NCI-H2196 (cell line): ENCODE measurements around the gene MAP3K10.
"Not testable (repeated sequence)": the region's sequence is repeated elsewhere in the genome, so short reads cannot be mapped to it uniquely, and the experiment has no call there.

Experiments
- DNase-seq: peaks from one replicate; lab custom pipeline; 2025; ENCODE audit not compliant: unreplicated experiment; lab: John Stamatoyannopoulos, UW

The MAP3K10 gene

DNA sequence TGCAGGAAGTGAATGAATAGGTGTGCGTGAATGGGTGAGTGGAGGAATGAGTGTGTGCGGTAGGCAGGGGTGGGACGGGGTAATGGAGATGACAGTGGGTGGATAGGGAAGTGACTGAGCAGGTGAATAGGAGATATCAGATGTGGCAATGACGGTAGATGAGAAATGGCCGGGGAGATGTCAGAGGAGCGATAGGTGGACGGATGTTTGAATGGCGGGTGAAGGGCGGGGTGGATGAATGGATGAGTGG is 25.5 kb downstream of the MAP3K10 start:
- DNase-seq: no peak

DNA sequence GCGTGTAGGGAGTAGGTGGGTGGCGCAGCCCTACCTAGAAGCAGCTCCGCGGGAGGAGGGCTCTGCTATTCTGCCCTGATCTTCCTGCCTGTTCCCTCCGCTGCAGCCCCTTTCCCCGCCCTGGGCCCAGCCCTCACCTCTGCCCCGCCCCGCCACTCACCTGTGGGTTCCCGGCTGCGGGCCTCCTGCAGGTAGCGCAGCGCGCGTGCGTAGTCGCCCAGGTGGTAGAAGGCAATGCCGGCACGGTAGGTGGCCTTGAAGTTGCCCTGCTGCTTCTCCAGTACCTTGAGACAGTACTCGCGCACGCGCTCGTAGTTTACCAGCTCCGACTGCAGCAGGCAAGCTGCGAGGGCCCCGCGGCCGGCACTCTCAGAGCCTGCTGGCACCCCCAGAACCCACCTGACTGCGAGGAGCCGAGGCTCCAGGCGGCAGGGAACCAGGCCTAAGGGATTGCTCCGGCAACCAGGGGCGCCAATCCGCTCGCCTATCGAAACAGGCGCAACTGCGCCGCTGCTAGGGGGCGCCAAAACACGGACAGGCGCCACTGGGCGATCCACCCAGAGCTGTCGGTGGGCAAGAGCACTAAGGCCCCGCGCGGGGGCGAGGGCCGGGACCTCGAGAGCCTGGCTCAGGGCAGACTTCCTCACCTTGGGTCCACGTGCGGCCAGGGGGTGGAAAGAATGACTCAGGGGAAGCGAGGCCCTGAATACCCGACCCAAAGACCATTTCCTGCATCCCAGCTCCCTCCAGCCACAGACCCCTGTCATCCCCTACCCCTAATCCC is 26.0 kb downstream of the MAP3K10 start:
- peak; percentile 79 for DNase-seq

DNA sequence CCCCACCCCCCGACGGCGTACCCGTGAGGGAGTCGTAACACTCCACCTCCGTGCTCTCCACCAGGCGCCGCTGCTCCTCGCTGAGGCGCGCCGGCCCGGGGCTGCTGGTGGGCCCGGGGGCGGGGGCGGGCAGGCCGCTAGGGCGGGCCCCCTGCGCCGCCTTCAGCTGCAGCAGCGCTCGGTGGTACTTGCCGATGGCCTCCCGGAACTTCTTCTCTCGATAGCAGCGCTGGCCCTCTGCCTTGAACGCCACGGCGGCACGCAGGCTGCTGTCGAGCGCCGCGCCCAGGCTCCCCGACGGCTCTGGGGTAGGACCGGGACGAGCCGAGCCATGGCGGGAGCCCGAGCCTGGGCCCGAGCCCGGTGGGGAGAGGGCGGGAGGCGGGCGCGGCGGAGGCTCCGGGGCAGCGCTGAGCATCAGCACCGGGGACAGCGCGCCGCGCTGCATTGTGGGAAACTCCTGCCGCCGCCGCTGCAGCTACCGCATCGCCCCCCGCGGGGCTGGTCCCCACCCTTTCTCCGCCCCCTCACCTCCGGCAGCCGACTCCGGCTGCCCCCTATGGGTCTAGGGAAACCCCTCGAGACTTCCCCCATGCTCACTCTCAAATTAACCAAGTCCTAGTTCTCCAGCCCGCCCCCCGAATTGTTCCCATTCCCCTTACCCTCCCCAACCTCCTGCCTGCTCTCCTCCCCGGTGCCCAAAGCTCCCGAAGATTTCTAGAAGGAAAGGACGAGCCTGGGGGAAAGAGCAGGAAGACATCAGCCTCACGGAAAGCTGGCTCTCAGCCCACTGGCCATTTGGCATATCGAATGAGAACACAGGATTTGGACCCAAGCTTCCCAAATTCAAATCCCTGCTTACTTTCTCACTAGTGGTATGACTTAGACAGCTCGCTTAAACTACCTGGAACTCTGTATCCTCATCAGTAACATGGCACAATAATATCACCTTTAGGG is 27.0 kb downstream of the MAP3K10 start, which contains the start of gene TTC9B:
TSS of gene TTC9B (minus strand) at position 451 of the 957 bp plus-strand sequence. CDS start at position 448, 3 bp downstream.
- DNase-seq: no peak

DNA sequence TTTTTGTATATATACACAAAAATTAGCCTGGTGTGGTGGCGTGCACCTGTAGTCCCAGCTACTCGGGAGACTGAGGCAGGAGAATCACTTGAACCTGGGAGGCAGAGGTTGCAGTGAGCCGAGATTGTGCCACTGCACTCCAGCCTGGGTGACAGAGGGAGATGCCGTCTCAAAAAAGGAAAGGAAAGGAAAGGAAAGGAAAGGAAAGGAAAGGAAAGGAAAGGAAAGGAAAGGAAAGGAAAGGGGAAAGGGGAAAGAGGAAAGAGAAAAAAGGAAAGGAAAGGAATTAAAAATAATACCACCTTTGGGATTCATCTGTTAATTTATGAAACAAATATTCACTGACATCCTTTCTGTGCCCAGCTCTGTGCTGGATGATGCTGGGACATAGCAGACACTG is 27.8 kb downstream of the MAP3K10 start:
- DNase-seq: not testable (repeated sequence)

DNA sequence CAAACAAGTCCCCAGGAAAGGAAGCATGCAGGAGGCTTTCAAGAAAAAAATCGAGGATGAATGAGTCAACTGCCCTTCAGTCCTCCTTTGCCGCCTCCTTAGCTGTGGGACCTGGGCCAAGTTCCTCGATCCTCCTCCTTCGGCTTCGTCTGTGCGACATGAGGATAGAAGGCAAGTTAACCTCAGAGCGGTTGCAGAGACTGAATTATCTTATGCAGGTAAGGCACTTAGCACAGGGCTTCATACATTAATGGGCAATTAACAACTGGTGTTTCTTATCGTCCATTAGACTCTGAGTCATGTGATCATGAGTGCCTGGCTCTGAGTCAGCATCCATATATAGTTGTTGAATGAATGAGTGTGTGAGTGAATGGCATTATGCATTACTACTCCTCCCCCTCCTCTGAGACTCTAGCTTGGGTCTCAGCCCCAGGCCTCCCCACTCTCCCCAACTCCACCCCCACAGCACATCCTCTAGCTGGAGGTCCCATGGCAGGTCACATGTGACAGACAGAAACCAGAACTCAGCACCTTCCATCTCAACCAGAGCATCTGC is 28.6 kb downstream of the MAP3K10 start:
- peak; percentile 29 for DNase-seq

DNA sequence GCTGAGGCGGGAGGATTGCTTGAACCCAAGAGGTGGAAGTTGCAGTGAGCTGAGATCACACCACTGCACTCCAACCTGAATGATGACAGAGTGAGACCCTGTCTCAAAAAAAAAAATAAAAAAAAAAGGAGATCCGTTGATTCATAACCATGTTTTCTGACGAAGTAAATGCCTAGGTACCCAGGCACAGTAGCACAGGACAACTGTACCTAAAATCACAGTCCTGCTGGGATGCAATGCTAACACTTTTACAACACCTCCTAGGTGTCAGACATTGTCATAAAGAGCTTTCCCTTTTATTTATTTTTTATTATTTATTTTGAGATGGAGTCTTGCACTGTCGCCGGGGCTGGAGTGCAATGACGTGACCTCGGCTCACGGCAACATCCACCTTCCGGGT is 29.4 kb downstream of the MAP3K10 start:
- no peak for DNase-seq

DNA sequence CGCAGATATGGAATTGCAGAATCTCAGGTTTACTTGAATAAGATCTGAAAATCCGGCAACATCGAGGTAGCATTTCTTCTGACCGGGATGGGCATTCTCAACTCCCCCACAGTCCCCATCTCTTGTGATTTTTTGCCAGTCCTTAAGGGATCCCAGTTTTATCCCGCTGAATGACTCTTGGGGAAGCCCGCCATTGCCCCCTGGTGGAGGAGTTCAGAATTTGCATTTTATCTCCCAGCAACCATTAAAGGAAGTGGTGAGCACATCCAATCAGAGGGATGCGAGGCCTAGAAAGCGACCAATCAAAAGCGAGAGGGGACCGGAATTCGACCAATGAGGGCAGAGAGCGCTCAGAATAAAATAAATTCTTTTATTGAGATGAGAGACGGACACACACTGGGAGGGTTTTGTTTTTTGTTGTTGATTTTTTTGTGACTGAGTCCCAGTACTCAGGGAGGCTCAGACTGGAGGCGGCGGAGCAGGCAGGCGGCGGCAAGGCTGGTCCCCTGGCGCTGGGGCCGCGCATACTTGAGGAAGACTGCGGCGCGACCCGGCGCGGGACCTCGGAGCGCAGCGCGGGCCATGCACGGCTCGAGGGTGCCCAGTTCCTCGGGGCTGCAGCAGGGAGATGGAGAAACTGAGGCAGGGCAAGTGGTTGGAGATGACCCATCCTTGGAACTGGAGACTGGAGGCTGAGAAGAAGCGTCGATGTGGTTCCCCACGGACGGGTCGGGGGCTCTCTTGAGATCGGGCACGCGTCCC is 30.8 kb downstream of the MAP3K10 start:
- DNase-seq: peak; percentile 81

DNA sequence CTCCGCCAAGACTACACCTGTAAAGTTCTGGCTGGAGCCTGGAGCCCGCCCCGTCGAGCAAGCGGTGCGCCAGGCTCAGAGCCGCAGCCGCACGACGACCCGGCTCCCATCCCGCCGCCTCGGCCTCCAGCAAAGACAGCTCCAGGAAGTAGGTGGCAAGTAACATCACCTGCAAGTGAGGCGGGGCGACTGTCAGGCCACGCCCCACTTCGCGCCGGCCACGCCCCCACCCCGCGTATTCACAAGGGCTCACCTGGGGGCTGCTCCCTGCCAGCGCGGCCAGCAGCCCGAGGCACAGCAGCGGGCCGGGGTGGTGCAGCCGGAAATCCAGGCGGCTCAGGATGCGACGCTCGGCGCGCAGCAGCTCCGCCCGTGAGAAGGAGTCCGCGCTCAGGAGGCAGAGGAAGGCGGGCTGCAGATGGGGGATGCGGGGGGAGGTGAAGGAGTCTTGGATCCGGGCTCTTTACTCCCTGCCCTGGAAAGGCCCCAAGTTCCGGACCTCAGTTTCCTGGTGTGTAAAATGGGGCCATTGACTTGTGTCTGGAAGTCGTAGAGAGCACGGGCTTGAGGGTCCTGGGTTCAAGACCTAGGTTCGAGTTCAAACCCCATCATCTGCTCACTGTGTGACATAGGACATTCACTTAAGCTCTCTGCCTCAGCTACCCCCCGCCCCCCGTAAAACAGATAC is 32.1 kb downstream of the MAP3K10 start:
- DNase-seq: no peak

DNA sequence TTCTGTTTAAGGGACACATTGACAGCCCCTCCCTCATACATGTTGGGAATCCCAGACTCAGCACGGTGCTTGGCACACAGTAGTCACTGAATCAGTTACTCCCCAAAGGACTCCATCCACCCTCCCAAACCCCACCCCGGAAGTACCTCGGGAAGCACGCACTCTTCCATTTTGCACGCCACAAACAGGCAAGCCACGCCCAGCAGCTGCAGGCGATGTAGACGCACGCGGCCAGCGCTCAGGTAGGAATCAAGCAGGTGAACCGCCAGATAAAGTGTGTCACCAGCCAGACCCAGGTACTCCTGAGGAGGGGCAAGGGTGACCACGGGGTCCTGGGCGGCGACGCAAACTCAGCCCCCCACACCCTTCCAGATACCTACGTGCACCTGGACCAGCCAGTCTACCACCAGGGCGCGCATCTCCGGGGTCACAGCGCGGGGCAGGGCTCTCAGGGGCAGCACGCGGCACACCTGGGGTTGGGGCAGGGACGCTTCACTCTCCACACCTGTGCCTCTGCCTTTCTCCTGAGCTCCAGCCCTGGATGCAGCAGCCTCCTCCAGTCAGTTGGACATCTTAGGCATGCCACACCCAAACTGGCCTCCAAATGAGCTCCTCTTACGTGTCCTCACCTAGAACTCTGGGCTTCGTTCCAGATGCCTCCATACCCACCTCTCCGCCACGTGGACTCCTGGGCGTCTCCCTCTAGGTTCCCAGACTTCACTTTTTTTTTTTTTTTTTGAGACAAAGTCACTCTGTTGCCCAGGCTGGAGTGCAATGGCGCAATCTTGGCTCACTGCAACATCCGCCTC is 33.3 kb downstream of the MAP3K10 start:
- no peak for DNase-seq

DNA sequence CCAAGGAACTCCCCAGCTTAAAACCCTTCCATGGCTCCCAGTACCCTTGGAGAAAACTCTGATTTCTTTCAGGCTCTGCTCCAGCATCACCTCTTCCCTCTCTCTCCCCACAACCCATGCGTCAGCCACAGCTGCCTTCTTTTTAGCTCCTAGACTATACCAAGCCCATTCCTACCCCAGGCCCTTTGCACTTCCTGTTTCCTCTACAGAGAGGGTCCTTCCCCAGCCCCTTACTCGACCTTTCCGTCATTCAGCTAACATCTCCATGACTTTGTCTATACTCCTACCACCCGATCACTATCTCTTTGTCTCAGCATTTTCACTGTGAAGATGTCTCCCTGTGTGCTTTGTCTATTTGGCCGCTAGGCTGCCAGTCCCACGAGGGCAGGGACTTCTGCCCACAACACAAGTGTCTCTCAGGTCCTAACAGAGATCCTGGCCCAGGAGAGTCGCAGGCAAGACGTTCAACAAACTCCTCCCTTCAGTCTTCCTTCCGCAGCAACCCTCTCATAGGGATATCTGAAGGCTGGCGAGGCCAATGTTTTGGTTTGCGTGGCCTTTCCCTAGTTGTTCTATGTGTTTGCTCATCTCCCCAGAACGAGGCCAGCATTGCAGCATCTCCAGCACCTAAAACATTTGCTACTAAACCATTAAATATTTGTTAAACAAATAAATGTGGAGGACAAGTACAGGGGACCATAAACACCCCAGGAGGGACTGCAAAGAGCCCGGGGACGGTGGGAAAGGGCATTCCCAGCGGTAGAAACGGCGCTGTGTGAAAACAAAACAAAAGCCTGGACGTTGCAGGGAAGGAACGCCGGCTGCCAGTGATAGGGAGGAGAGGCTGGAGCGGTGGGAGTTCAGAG is 34.4 kb downstream of the MAP3K10 start:
- no peak for DNase-seq

DNA sequence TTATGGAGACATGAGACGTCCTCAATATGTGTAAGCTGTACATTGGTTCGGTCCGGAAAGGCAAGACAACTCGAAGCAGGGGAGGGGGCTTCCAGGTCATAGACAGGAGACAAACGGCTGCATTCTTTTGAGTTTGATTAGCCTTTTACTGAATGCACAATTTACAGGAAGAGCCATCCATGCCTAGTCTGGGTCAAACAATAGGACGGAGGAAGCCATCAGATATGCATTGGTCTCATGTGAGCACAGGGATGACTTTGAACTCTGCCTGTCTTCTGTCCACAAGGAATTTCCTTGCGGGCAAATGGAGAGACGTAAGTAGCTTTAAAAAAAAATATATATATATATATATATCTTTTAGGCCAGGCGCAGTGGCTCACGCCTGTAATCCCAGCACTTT is 37.1 kb downstream of the MAP3K10 start:
- no peak for DNase-seq

DNA sequence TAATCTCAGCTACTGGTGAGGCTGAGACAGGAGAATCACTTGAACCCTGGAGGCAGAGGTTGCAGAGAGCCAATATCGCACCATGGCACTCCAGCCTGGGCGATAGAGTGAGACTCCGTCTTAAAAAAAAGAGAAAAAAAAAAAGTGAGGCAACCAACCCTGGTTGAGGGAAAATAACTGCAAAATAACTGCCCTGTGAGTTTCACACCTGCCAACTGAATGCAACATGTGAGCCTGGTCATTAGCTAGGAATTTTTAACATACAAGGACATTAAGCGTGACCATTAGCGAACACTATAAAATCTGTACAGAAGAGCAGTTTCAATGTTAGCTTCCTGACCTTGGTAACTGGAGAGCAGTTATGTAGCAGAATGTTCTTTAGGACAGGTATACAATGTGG is 37.6 kb downstream of the MAP3K10 start:
- DNase-seq: no peak

DNA sequence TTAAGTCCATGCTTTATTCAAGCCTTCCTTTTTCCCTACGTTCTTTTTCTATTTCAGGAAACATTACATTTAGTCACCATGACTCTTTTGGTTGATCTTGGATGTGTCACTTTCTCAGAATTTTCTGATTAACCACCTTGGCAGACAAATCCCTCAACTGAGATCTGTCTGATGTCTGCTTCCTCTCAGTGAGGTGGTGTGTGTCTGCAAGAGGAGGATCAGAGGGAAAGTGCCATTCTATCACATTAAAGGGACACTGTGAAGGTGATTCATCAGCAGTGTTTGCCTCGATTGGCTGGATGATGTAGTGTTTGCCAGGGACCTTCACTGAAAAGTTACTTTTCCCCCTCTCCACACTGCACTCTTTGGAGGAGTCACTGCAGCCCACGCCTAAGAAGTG is 38.3 kb downstream of the MAP3K10 start:
- DNase-seq: no peak

DNA sequence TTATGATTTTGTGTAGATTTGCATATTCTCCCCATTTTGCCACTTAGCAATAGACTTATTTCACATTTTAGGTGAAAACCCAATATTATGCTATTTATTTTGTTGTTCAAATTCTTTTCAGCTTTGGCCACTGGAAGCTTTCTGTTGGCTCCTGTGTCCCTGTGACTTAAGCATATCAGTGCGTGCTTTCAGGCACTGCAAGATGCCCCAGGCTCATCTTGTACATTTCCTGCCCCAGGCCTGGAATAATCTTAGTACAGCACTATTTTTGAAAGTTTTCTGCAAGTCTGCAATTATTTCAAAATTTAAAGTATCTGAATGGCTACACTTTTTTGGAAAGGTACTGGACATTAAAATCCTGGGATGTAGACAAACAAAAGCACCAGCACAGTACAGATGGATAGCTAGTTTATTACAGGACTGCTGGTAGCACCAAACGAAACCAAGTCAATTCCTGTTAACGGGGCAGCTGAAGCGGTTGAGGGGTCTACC is 38.7 kb downstream of the MAP3K10 start:
- no peak for DNase-seq

DNA sequence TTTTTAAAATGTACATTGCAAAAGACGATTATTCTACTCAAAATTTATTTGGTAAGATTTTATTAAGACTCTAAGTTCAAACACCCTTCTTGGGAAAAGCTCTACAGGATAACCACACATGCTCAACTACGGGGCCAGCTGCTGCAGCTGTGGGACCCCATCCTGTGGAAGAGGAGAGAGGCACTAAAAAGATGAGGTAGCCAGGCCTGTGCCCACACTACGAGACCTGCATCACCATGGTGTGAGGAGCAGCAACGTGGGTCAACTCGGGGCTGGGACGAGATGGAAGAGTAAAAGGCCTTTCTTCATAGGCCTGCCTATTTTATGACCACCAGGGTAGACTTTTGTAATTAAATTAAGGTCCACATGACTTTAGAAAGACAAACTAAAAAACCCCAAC is 39.8 kb downstream of the MAP3K10 start:
- no peak for DNase-seq

DNA sequence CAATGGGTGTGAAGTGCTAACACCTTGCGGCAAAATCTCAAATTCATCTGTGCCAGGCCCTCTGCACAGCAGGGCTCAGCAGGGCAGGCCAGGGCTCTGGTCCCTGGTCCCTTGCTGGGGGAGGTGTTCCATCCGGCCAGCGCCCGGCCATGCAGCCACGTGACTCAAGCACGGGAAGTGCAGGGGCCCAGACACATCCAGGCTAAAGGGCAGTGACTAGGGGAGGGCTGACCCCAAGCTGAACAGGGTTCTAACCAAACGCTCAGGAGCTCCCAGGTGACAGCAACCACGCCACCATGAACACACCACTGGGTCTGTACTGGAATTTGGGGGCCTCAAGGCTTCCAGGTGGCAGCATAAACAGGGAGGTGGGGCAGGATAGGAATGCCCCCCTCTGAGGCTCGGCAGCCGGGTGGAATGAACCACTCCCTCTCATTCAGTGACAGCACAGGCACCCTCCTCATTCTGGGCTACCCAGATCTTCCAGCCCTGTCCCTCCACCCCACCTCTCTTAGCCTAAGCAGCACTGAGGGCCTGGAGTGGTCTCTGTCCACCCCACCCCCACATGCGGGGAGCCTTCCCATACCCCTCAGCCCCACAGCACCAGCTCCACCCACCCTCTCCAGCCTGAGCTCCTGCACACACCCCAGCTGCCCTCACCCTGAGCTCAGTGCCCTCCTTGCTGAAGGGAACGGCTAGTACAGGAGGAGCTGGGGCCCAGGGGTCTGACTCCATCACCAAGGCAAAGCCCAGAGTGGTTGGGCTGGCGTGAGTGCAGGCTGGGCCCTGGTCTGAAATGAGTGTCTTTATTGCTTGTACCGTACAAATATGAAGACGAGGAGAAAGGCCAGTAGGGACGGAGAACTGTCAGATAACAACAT is 40.6 kb downstream of the MAP3K10 start:
- no peak for DNase-seq

DNA sequence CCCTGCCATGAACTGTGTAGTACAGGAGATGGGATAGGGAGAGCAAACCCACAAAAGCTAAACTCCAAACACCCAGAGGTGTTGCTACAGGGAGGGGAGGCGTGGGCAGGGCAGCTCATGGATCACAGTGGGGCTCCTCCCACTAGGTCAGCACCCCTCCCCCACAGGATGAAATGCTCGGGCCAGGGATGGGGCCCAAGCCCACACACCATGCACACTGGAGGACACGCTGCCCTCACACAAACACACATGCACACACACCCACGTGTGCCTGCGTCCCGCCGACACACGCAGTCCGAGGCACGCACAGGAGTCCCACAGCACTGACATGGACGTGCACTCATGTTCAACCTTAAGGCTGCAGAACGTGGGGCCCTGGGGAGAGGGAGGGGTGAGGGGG is 41.3 kb downstream of the MAP3K10 start:
- no peak for DNase-seq
